Testis (tissue), 3 donors: Measurements from ENCODE around the gene ADAMTSL2. TPM values are rescaled to one million over a fixed set of nuclear protein-coding genes. Genes with fewer than 3 reads are reported as not detected.

Source experiments
- DNase-seq: peaks from one replicate; pipeline ENCODE4 v3.0.0-alpha.2; 2019
- H3K27ac ChIP-seq, 2 donors: fragments of 200-600 bp; sonication (generic); one replicate each; pipeline ENCODE4 v1.5.1; 2019
- H3K27me3 ChIP-seq: fragments of 200-600 bp; sonication (generic); one replicate; pipeline ENCODE4 v1.5.1; 2019
- H3K36me3 ChIP-seq: fragments of 200-600 bp; sonication (generic); one replicate; pipeline ENCODE4 v1.5.1; 2017; ENCODE audit warnings: low read depth; ENCODE audit errors: missing control alignments
- H3K4me1 ChIP-seq: fragments of 200-600 bp; sonication (generic); one replicate; pipeline ENCODE4 v1.5.1; 2019
- H3K4me3 ChIP-seq, 2 donors: fragments of 200-600 bp; sonication (generic); one replicate each; pipeline ENCODE4 v1.5.1; 2017 to 2019
- H3K9me3 ChIP-seq: fragments of 200-600 bp; sonication (generic); one replicate; pipeline ENCODE4 v1.5.1; 2017
- CTCF ChIP-seq, 3 experiments: fragments of 450-650 bp in 2 of 3; fragments of 200-600 bp in 1 of 3; sonication (generic) in 1 of 3; IDR thresholded peaks; one replicate each; pipeline ENCODE4 v1.5.1; 2016 to 2019; ENCODE audit warnings: antibody characterized with exemption in 3 of 3, mild to moderate bottlenecking in 2 of 3, moderate library complexity in 1 of 3
- POLR2A ChIP-seq: fragments of 450-650 bp; IDR thresholded peaks from one replicate; pipeline ENCODE4 v1.6.1; 2017; ENCODE audit warnings: antibody characterized with exemption, mild to moderate bottlenecking, moderate library complexity
- WGBS, 2 donors: methylation state at CpG; one replicate each; pipeline ENCODE4 v1.1.5; 2018; 5-methylcytosine and 5-hydroxymethylcytosine counted together
- intact Hi-C: fragments of 100-400 bp; cut with DNase I; formaldehyde crosslinking; loops from one replicate; pipeline ENCODE4 v1.15.1; 2023; ENCODE audit warnings: low total_unique reads
- polyA plus RNA-seq: library from polyadenylated mRNA; stranded (reverse); fragments of 350-450 nt; fragmentation: Illumina TruSeq; extraction: RNeasy Lipid Tissue Mini Kit (QIAGEN cat#74804); gene quantifications from one replicate; pipeline ENCODE4 v1.2.3, GENCODE V29; 2014; ENCODE audit warnings: low read depth, low replicate concordance; ENCODE audit not compliant: insufficient read depth
- total RNA-seq, 2 donors: library from RNA; depleted of rRNA; stranded (reverse); fragments of >200 nt; gene quantifications; one replicate each; pipeline ENCODE4 v1.2.3, GENCODE V29; 2016

Gene ADAMTSL2
- total and polyA plus RNA-seq, 3 donors from 2014 or later: 3.8 to 11.1 (median 9.4) TPM

GRCh38 chr9:133528001-133528875, 6.3 kb upstream of the ADAMTSL2 start:
- Histone ChIP-seq H3K4me1 (peaks cover 44% of the 10 kb centered on the region), H3K9me3 (no peaks in the 10 kb centered on the region), H3K4me3 (no peak overlapping the region), H3K27me3 (no peaks in the 10 kb centered on the region), H3K27ac (no peak overlapping the region), H3K36me3 (no peaks in the 10 kb centered on the region)
- intact Hi-C loops: no loop called here
- WGBS, 2 donors: 66 to 75% methylated on average over 14 to 21 of the region's 22 CpGs
- no peak for TF ChIP-seq POLR2A
- TF ChIP-seq CTCF (IDR thresholded peaks at IDR 0.05): no peak
- no peak for DNase-seq

GRCh38 chr9:133528876-133529241, 5.6 kb upstream of the ADAMTSL2 start:
- H3K9me3 ChIP-seq: no peaks in the 10 kb centered on the region
- no peaks in the 10 kb centered on the region for H3K27me3 ChIP-seq
- TF ChIP-seq CTCF (IDR thresholded peaks at IDR 0.05) (no peak), POLR2A (no peak)
- no peak for DNase-seq
- H3K27ac ChIP-seq: no peak overlapping the region
- 69% methylated on average over 11 of the region's 11 CpGs; no CpG with 5 or more reads in 1 of the 2 donors for WGBS, 2 donors
- H3K4me1 ChIP-seq: peaks cover 47% of the 10 kb centered on the region
- H3K4me3 ChIP-seq: no peak overlapping the region
- no peaks in the 10 kb centered on the region for H3K36me3 ChIP-seq
- intact Hi-C loops: no loop called here

GRCh38 chr9:133529457-133529856, 5.0 kb upstream of the ADAMTSL2 start:
- intact Hi-C loops: no loop called here
- Histone ChIP-seq H3K36me3 (no peaks in the 10 kb centered on the region), H3K4me1 (peaks cover 53% of the 10 kb centered on the region), H3K4me3 (no peak overlapping the region), H3K27ac (no peak overlapping the region), H3K9me3 (no peaks in the 10 kb centered on the region), H3K27me3 (no peaks in the 10 kb centered on the region)
- TF ChIP-seq POLR2A: no peak
- no peak for TF ChIP-seq CTCF (IDR thresholded peaks at IDR 0.05)
- no peak for DNase-seq
- 87 to 100% methylated on average over 4 to 7 of the region's 7 CpGs for WGBS, 2 donors

- intact Hi-C loops: loop anchor here (10.0 kb wide), 1 partner anchor 205 kb away; the partner anchor contains the start of gene SARDH
- no peak for DNase-seq
- Histone ChIP-seq H3K36me3 (no peaks in the 10 kb centered on the region), H3K9me3 (no peaks in the 10 kb centered on the region), H3K27ac (no peak overlapping the region), H3K27me3 (no peaks in the 10 kb centered on the region), H3K4me1 (peaks cover 57% of the 10 kb centered on the region), H3K4me3 (no peak overlapping the region)
- TF ChIP-seq CTCF (IDR thresholded peaks at IDR 0.05): no peak
- no peak for TF ChIP-seq POLR2A
- WGBS, 2 donors: 83 to 93% methylated on average over 6 to 7 of the region's 7 CpGs
These were observed 4.6 kb upstream of the ADAMTSL2 start for GRCh38 chr9:133529874-133530273.
